A673 (cell line): ENCODE measurements around the gene RAB4A. TPM values are rescaled to one million over a fixed set of nuclear protein-coding genes. Genes with fewer than 3 reads are reported as not detected.

Source experiments
- BruUV-seq: library from RNA; stranded (reverse); fragments of 400-500 nt; replicated peaks from 2 replicates; lab custom pipeline; 2021; lab: Mats Ljungman, UMichigan
- CTCF ChIA-PET: fragments of 300-600 bp; sonication (Branson Sonifier 250); formaldehyde crosslinking; loops from one replicate; lab custom pipeline; 2022; ENCODE audit warnings: antibody characterized with exemption; lab: Charles Lee
- POLR2A ChIA-PET: fragments of 300-600 bp; sonication (Branson Sonifier 250); formaldehyde crosslinking; loops from one replicate; lab custom pipeline; 2022; ENCODE audit warnings: antibody characterized with exemption; ENCODE audit not compliant: low non-redundant PET; lab: Charles Lee
- DNase-seq: peaks from one replicate; pipeline ENCODE4 v3.0.0-alpha.2; 2015; ENCODE audit warnings: low spot score
- H3K27ac ChIP-seq: fragments of 200-600 bp; sonication (generic); 2 replicates; pipeline ENCODE4 v1.5.1; 2016; ENCODE audit warnings: mixed run types, low read depth, mild to moderate bottlenecking, mixed read lengths, antibody characterized with exemption, low read length; ENCODE audit not compliant: poor library complexity, severe bottlenecking
- H3K27me3 ChIP-seq: fragments of 200-600 bp; sonication (generic); replicated peaks from 2 replicates; pipeline ENCODE4 v1.6.1; 2017; ENCODE audit warnings: mixed run types, low read depth, mild to moderate bottlenecking, mixed read lengths, antibody characterized with exemption, low read length; ENCODE audit not compliant: insufficient read depth, poor library complexity
- H3K36me3 ChIP-seq: fragments of 200-600 bp; sonication (generic); 2 replicates; pipeline ENCODE4 v1.6.1; 2016; ENCODE audit warnings: mixed run types, mild to moderate bottlenecking, mixed read lengths, antibody characterized with exemption, low read length; ENCODE audit not compliant: insufficient read depth, poor library complexity, severe bottlenecking
- H3K4me1 ChIP-seq: fragments of 200-600 bp; sonication (generic); 2 replicates; pipeline ENCODE4 v1.6.1; 2017; ENCODE audit warnings: mixed run types, mild to moderate bottlenecking, mixed read lengths, antibody characterized with exemption, low read length; ENCODE audit not compliant: insufficient read depth, poor library complexity, severe bottlenecking
- H3K4me3 ChIP-seq: fragments of 200-600 bp; sonication (generic); 2 replicates; pipeline ENCODE4 v1.5.1; 2016; ENCODE audit warnings: low read depth, mixed run types, mild to moderate bottlenecking, mixed read lengths, low read length; ENCODE audit not compliant: poor library complexity, severe bottlenecking
- H3K9me3 ChIP-seq: fragments of 200-600 bp; sonication (generic); 2 replicates; pipeline ENCODE4 v1.6.1; 2016; ENCODE audit warnings: mixed run types, low read depth, mild to moderate bottlenecking, mixed read lengths, antibody characterized with exemption, low read length; ENCODE audit not compliant: poor library complexity, severe bottlenecking
- CTCF ChIP-seq: fragments of 300-800, 200-600 bp; sonication (generic); conservative IDR thresholded peaks from 2 replicates; pipeline ENCODE4 v1.5.1; 2017; ENCODE audit warnings: low read depth, mild to moderate bottlenecking, antibody characterized with exemption, low read length, moderate library complexity, mixed read lengths
- EZH2 ChIP-seq: fragments of 200-600 bp; sonication (generic); IDR thresholded peaks from 2 replicates; pipeline ENCODE4 v1.6.1; 2017; ENCODE audit warnings: borderline replicate concordance, low read depth, mild to moderate bottlenecking, mixed read lengths, antibody characterized with exemption, low read length; ENCODE audit not compliant: poor library complexity, severe bottlenecking
- intact Hi-C: fragments of 100-400 bp; cut with micrococcal nuclease; formaldehyde crosslinking; loops from one replicate; pipeline ENCODE4 v1.10.0; 2022; ENCODE audit not compliant: unreplicated experiment
- total RNA-seq: library from RNA; stranded (reverse); gene quantifications from 2 replicates; pipeline ENCODE4 v1.2.3, GENCODE V29; 2021

The RAB4A gene
- total RNA-seq, 1 experiment from 2014 or later = 51.6 TPM

GRCh38 chr1:229336345-229336744 is 65.4 kb downstream of the RAB4A start:
- TF ChIP-seq EZH2 = no peak
- TF ChIP-seq CTCF = no peak
- no peak overlapping the region for H3K27ac ChIP-seq
- peaks cover 2% of the 10 kb centered on the region for H3K9me3 ChIP-seq
- DNase-seq = no peak
- no peaks in the 10 kb centered on the region for H3K4me1 ChIP-seq
- no peak overlapping the region for H3K4me3 ChIP-seq
- ChIA-PET POLR2A (interaction anchor here (0.6 kb wide), 1 partner anchor 59 kb away, joined by 3 read pairs; no protein-coding TSS in a partner anchor), CTCF (no interaction called here)
- intact Hi-C loops = no loop called here
- no TSS peak for BruUV-seq
- peaks cover 9% of the 10 kb centered on the region for H3K36me3 ChIP-seq
- no peaks in the 10 kb centered on the region for H3K27me3 ChIP-seq

- BruUV-seq = no TSS peak
- Histone ChIP-seq H3K4me1 (no peaks in the 10 kb centered on the region), H3K4me3 (no peak overlapping the region), H3K9me3 (no peaks in the 10 kb centered on the region), H3K27ac (no peak overlapping the region), H3K36me3 (peaks cover 9% of the 10 kb centered on the region), H3K27me3 (no peaks in the 10 kb centered on the region)
- ChIA-PET CTCF (interaction anchor here (0.7 kb wide), 1 partner anchor 516 kb away, joined by 4 read pairs; no protein-coding TSS in a partner anchor), POLR2A (interaction anchor here (0.7 kb wide), 1 partner anchor 220 kb away, joined by 5 read pairs; the partner anchor contains the start of gene ABCB10)
- TF ChIP-seq EZH2 (no peak), CTCF (no peak)
- no peak for DNase-seq
- intact Hi-C loops = no loop called here
Measured at GRCh38 chr1:229339086-229339485, 68.2 kb downstream of the RAB4A start.

DNA sequence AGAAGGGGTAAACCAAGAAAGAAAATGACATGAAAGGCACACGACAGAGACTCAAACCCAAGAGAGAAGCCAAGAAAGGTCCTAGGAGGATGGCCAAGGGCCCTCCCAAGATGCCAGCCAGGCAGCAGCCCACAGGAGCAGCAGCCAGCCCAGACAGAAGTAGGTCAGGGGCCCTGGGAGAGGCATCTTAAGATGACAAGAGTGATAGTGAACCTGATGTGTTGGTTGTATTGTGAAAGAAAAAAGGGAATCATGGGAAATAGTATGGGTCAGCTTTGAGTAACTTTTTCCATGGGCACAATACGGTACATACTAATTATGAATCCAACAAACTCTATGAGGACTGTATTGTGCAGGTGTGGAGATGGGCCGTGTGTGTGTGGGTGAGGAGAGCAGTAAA is 68.6 kb downstream of the RAB4A start:
- H3K4me1 ChIP-seq = no peaks in the 10 kb centered on the region
- ChIA-PET POLR2A (interaction anchor here (0.7 kb wide), 1 partner anchor 219 kb away, joined by 5 read pairs; the partner anchor contains the start of gene ABCB10), CTCF (no interaction called here)
- intact Hi-C loops = no loop called here
- no peaks in the 10 kb centered on the region for H3K27me3 ChIP-seq
- TF ChIP-seq EZH2 (no peak), CTCF (no peak)
- no peak overlapping the region for H3K27ac ChIP-seq
- no peaks in the 10 kb centered on the region for H3K9me3 ChIP-seq
- H3K4me3 ChIP-seq = no peak overlapping the region
- DNase-seq = no peak
- no TSS peak for BruUV-seq
- H3K36me3 ChIP-seq = peaks cover 9% of the 10 kb centered on the region
